Smooth muscle cell (in vitro differentiated cells): ENCODE data around the gene SPATA24. TPM values are rescaled to one million over a fixed set of nuclear protein-coding genes. Genes with fewer than 3 reads are reported as not detected.

Source experiments
- DNase-seq: peaks from one replicate; lab custom pipeline; 2025; ENCODE audit not compliant: unreplicated experiment; lab: John Stamatoyannopoulos, UW
- H2AFZ ChIP-seq: fragments of 200-600 bp; sonication (generic); 2 replicates; pipeline ENCODE4 v1.6.0; 2016; ENCODE audit warnings: antibody characterized with exemption, low read depth, mild to moderate bottlenecking
- H3F3A ChIP-seq: fragments of 200-600 bp; sonication (generic); 2 replicates; pipeline ENCODE4 v1.6.0; 2017; ENCODE audit warnings: antibody characterized with exemption, low read depth
- H3K27ac ChIP-seq: fragments of 200-600 bp; sonication (generic); 2 replicates; pipeline ENCODE4 v1.5.1; 2016; ENCODE audit warnings: low read depth, mild to moderate bottlenecking
- H3K27me3 ChIP-seq: fragments of 200-600 bp; sonication (generic); 2 replicates; pipeline ENCODE4 v1.6.1; 2016; ENCODE audit warnings: low read depth, mild to moderate bottlenecking
- H3K36me3 ChIP-seq: fragments of 200-600 bp; sonication (generic); 2 replicates; pipeline ENCODE4 v1.5.1; 2016; ENCODE audit warnings: low read depth
- H3K4me1 ChIP-seq: fragments of 200-600 bp; sonication (generic); 2 replicates; pipeline ENCODE4 v1.5.1; 2016; ENCODE audit warnings: low read depth
- H3K4me2 ChIP-seq: fragments of 200-600 bp; sonication (generic); 2 replicates; pipeline ENCODE4 v1.6.0; 2016; ENCODE audit warnings: mild to moderate bottlenecking
- H3K4me3 ChIP-seq: fragments of 200-600 bp; sonication (generic); 2 replicates; pipeline ENCODE4 v1.5.1; 2016; ENCODE audit warnings: mild to moderate bottlenecking
- H3K79me2 ChIP-seq: fragments of 200-600 bp; sonication (generic); 2 replicates; pipeline ENCODE4 v1.6.0; 2016; ENCODE audit warnings: low read depth, mild to moderate bottlenecking
- H3K9ac ChIP-seq: fragments of 200-600 bp; sonication (generic); 2 replicates; pipeline ENCODE4 v1.6.0; 2016; ENCODE audit warnings: low read depth
- H3K9me3 ChIP-seq: fragments of 200-600 bp; sonication (generic); replicated peaks from 2 replicates; pipeline ENCODE4 v1.5.1; 2016; ENCODE audit warnings: low read depth
- H4K20me1 ChIP-seq: fragments of 200-600 bp; sonication (generic); 2 replicates; pipeline ENCODE4 v1.6.0; 2016; ENCODE audit warnings: low read depth
- WGBS: methylation state at CpG from one replicate; pipeline ENCODE4 v1.1.7; 2016; ENCODE audit warnings: low lambda C conversion rate; 5-methylcytosine and 5-hydroxymethylcytosine counted together
- polyA plus RNA-seq: library from polyadenylated mRNA; unstranded; fragments of >200 nt; fragmentation: Nextera tagmentation; extraction: Ambion mirVana; gene quantifications from 2 replicates; pipeline ENCODE4 v1.2.1, GENCODE V29; 2016
- total RNA-seq: library from RNA; depleted of rRNA; stranded (reverse); fragments of >200 nt; gene quantifications from 2 replicates; pipeline ENCODE4 v1.2.3, GENCODE V29; 2014
- TF ChIP-seq, protein P1 (sequence below): fragments of 200-600 bp; sonication (generic); IDR thresholded peaks from 2 replicates; pipeline ENCODE4 v1.5.1; 2017; ENCODE audit warnings: borderline replicate concordance, mild to moderate bottlenecking, antibody characterized with exemption; ENCODE audit not compliant: insufficient read depth, poor library complexity, severe bottlenecking

SPATA24 gene
- total and polyA plus RNA-seq, 2 experiments from 2014 or later: 2.0 to 2.6 TPM

DNA sequence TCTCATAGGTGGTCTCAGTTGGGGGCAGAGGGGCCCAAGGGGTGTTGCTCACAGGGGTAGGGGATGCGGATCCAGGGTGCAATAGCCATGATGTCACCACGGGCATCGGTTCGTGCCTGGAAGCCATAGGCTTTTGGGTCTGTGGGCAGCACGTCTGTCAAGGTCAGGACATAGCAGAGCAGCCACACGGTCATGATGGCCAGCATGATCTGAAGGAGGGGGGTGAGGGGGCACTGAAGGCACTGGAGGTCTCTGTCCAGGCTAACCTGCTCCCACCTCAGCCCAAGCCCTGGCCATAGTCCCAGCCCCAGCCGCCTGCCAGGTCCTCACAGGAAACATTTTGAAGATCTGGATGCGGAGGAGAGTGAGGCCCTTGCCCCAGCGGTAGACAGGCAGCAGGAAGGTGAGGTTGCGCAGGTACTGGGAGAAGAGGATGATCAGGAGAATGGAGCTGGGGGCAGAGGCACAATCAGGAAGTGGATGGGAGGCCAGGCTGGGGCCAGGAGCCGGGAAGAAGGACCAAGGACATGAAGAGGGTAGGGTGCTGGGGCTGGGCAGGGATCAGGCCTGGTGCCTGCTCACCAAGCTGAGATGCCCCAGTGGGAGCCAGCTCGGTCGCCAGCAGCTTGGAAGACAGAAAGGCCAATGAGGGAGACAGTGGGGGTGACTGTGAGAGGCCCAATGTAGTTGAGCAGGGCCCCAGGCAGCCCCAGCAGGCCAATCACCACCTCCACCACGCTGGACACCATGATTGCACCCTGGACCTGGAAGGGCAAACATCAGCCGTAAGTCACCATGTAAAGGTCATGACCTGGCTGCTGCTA, 24.1 kb downstream of the SPATA24 start:
- Histone ChIP-seq H3K4me3 (no peak overlapping the region), H2AFZ (no peak overlapping the region), H3K27ac (no peak overlapping the region), H3K27me3 (no peaks in the 10 kb centered on the region), H3K4me2 (no peak overlapping the region), H3K79me2 (no peaks in the 10 kb centered on the region), H3F3A (no peaks in the 10 kb centered on the region), H3K4me1 (no peaks in the 10 kb centered on the region), H3K9ac (no peak overlapping the region), H4K20me1 (no peaks in the 10 kb centered on the region), H3K36me3 (no peaks in the 10 kb centered on the region), H3K9me3 (no peaks in the 10 kb centered on the region)
- DNase-seq: no peak
- WGBS: 95% methylated on average over 15 of the region's 15 CpGs
- TF ChIP-seq, protein P1, sequence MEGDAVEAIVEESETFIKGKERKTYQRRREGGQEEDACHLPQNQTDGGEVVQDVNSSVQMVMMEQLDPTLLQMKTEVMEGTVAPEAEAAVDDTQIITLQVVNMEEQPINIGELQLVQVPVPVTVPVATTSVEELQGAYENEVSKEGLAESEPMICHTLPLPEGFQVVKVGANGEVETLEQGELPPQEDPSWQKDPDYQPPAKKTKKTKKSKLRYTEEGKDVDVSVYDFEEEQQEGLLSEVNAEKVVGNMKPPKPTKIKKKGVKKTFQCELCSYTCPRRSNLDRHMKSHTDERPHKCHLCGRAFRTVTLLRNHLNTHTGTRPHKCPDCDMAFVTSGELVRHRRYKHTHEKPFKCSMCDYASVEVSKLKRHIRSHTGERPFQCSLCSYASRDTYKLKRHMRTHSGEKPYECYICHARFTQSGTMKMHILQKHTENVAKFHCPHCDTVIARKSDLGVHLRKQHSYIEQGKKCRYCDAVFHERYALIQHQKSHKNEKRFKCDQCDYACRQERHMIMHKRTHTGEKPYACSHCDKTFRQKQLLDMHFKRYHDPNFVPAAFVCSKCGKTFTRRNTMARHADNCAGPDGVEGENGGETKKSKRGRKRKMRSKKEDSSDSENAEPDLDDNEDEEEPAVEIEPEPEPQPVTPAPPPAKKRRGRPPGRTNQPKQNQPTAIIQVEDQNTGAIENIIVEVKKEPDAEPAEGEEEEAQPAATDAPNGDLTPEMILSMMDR: no peak

DNA sequence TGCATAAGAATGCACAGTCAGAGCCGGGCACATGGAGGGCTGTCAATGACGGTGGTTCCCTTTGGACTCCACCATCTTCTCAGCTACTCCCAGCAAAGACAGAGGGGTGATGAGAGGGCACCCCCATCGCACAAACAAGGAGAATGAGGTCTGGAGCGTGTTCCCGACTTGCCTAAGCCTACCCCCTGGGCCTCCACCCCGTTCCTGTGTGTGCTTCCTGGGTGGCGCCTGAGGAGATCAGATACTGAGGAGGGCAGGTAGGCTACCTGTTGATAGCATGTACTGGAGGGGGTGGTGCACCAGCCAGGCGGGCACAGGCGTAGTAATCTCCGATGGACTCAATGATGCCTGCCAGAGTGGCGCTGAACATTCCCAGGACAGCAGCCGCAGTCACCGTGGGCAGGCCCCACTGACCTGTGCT, 24.9 kb downstream of the SPATA24 start:
- Histone ChIP-seq H3K9me3 (no peaks in the 10 kb centered on the region), H3K27me3 (no peaks in the 10 kb centered on the region), H3K79me2 (no peaks in the 10 kb centered on the region), H3K9ac (no peak overlapping the region), H3F3A (no peaks in the 10 kb centered on the region), H3K4me3 (no peak overlapping the region), H3K27ac (no peak overlapping the region), H3K4me1 (no peaks in the 10 kb centered on the region), H4K20me1 (no peaks in the 10 kb centered on the region), H3K4me2 (no peak overlapping the region), H2AFZ (no peak overlapping the region), H3K36me3 (no peaks in the 10 kb centered on the region)
- 95% methylated on average over 13 of the region's 13 CpGs for WGBS
- TF ChIP-seq, protein P1: no peak
- DNase-seq: no peak

DNA sequence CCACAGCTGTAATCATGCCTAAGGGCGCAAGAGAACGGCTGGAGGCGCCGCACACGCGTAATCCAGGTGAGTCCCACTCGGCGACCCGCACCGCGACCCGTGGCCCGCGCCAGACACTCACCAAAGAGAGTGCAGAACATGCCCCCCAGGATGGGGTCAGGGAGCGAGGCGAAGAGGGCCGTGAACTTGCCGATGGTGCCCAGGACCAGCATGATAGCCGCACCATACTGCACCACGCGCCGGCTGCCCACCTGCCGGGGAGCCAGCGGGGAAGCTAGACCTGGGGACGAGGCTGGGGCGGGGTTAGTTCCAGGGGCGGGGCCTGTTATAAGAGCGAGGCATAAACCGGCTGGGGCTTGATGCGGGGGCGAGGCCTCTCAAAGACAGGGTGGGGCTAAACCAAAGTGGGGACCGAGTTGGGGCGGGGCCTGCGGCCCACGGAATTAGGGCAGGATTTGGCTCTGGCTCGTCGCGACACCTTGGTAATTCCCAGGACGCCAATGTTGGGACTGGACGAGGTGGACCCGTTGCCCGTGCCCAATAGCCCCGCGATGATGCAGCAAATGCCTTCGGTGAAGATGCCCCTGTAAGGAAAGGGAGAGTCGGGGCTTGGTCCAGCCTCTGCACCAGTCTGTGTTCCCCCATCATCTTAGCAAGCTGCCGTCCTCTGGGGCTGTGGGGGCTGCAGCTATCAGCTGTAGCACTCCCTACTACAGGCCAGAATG, 25.6 kb downstream of the SPATA24 start:
- Histone ChIP-seq H3K9ac (no peak overlapping the region), H3K27ac (no peak overlapping the region), H4K20me1 (no peaks in the 10 kb centered on the region), H3K36me3 (no peaks in the 10 kb centered on the region), H3K4me2 (no peak overlapping the region), H3F3A (no peaks in the 10 kb centered on the region), H3K4me3 (no peak overlapping the region), H3K9me3 (no peaks in the 10 kb centered on the region), H3K4me1 (no peaks in the 10 kb centered on the region), H3K27me3 (no peaks in the 10 kb centered on the region), H3K79me2 (no peaks in the 10 kb centered on the region), H2AFZ (no peak overlapping the region)
- DNase-seq: no peak
- WGBS: 92% methylated on average over 47 of the region's 47 CpGs
- TF ChIP-seq, protein P1: no peak
